ENCODE results near the gene PIGW.

- TF ChIP-seq, protein P1, sequence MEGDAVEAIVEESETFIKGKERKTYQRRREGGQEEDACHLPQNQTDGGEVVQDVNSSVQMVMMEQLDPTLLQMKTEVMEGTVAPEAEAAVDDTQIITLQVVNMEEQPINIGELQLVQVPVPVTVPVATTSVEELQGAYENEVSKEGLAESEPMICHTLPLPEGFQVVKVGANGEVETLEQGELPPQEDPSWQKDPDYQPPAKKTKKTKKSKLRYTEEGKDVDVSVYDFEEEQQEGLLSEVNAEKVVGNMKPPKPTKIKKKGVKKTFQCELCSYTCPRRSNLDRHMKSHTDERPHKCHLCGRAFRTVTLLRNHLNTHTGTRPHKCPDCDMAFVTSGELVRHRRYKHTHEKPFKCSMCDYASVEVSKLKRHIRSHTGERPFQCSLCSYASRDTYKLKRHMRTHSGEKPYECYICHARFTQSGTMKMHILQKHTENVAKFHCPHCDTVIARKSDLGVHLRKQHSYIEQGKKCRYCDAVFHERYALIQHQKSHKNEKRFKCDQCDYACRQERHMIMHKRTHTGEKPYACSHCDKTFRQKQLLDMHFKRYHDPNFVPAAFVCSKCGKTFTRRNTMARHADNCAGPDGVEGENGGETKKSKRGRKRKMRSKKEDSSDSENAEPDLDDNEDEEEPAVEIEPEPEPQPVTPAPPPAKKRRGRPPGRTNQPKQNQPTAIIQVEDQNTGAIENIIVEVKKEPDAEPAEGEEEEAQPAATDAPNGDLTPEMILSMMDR (IDR thresholded peaks at IDR 0.05 in 4 of 5, conservative IDR thresholded peaks at IDR 0.05 in 1 of 5), result no peak
- no peak for TF ChIP-seq POLR2A (IDR thresholded peaks at IDR 0.05)
Observed at GRCh38 chr17:36505171-36505570, 29.6 kb upstream of the PIGW start.

Measured in gastrocnemius medialis (tissue), 4 donors.